Psoas muscle (tissue), 8 donors: ENCODE measurements around the gene PLP1. TPM values are rescaled to one million over a fixed set of nuclear protein-coding genes. Genes with fewer than 3 reads are reported as not detected.
A peak's percentile ranks its signal among the peaks of the same experiment; 100 is the strongest.

Source experiments
- ATAC-seq, 4 donors: fragments of 200-7000 bp; cut with Tn5 transposase; one replicate each; pipeline ENCODE4 v1.9.1; 2020; ENCODE audit warnings: moderate library complexity in 3 of 4, mild to moderate bottlenecking in 2 of 4
- DNase-seq, 2 donors: peaks; one replicate each; pipeline ENCODE4 v3.0.0-alpha.2; 2020
- H3K27ac ChIP-seq: fragments of 200-600 bp; one replicate; pipeline ENCODE4 v1.8.0; 2022
- H3K27me3 ChIP-seq, 3 donors: fragments of 200-600 bp in 1 of 3; one replicate each; pipeline versions ENCODE4 v1.6.1 to v1.8.0; 2013 to 2022; ENCODE audit warnings: low read length in 2 of 3, mild to moderate bottlenecking in 2 of 3, moderate library complexity in 1 of 3; ENCODE audit not compliant: insufficient read depth in 3 of 3
- H3K36me3 ChIP-seq, 2 donors: fragments of 200-600 bp in 1 of 2; one replicate each; pipeline versions ENCODE4 v1.6.1 to v1.8.0; 2013 to 2022; ENCODE audit warnings: low read depth in 1 of 2, mild to moderate bottlenecking in 1 of 2, moderate library complexity in 1 of 2; ENCODE audit not compliant: insufficient read depth in 1 of 2
- H3K4me1 ChIP-seq: fragments of 200-600 bp; one replicate; pipeline ENCODE4 v1.8.0; 2022
- H3K4me3 ChIP-seq: fragments of 200-600 bp; one replicate; pipeline ENCODE4 v1.8.0; 2022; ENCODE audit warnings: mild to moderate bottlenecking
- H3K9me3 ChIP-seq: fragments of 200-600 bp; one replicate; pipeline ENCODE4 v1.8.0; 2022
- CTCF ChIP-seq: fragments of 200-600 bp; IDR thresholded peaks from one replicate; pipeline ENCODE4 v1.8.0; 2022; ENCODE audit warnings: antibody characterized with exemption
- WGBS, 3 donors: extraction: QIAGEN DNeasy Blood & Tissue Kit; methylation state at CpG; one replicate each; pipeline versions ENCODE4 v1.1.6 to v1.1.7; 2013; 5-methylcytosine and 5-hydroxymethylcytosine counted together
- intact Hi-C, 2 donors: fragments of 100-400 bp; cut with DNase I; formaldehyde crosslinking; loops; one replicate each; pipeline versions ENCODE4 v1.11.0 to v1.14.2; 2022
- polyA plus RNA-seq, 3 donors: library from polyadenylated mRNA; stranded (reverse); fragments of 200-250 nt; gene quantifications; one replicate each; pipeline ENCODE4 v1.2.3, GENCODE V29; 2013
- total RNA-seq, 4 donors: library from RNA; stranded (reverse); fragmentation: NEBNext Ultra II Directional in 2 of 4; extraction: Animal tissue kit (Norgen Biotek cat#: 25700) in 2 of 4; gene quantifications; one replicate each; pipeline versions ENCODE4 v1.2.1 to v1.2.4, GENCODE V29; 2021 to 2023
- donor health status: healthy with polysubstance abuse.
- donor health status: DM: no; HTN: no; CAD: no; lungs with moderate emphysema.
- donor health status: Bipolar disorder and iron deficiency.
- donor health status: healthy.
- donor health status: DM: yes; HTN: yes; CAD: no.
- donor health status: DM: no; HTN: no; CAD: no.
- donor health status: DM: no; HTN: no; CAD: no.
- donor health status: DM: yes; HTN: yes; CAD: no.

Gene PLP1
- total and polyA plus RNA-seq, 7 donors, result 0.39 to 1.7 (median 0.82) TPM; not detected in 1

GRCh38 chrX:103791228-103791627 lies 14.6 kb downstream of the PLP1 start:
- H3K9me3 ChIP-seq, result no peaks in the 10 kb centered on the region
- TF ChIP-seq CTCF, result no peak
- H3K4me3 ChIP-seq, result no peak overlapping the region
- no peak for ATAC-seq
- H3K4me1 ChIP-seq, result no peaks in the 10 kb centered on the region
- no peak overlapping the region for H3K27ac ChIP-seq
- no peaks in the 10 kb centered on the region for H3K27me3 ChIP-seq
- 61 to 79% (median 79%) methylated on average over 4 of the region's 4 CpGs for WGBS, 3 donors
- DNase-seq, result no peak
- no peaks in the 10 kb centered on the region for H3K36me3 ChIP-seq
- intact Hi-C loops, result no loop called here

GRCh38 chrX:103791826-103792485 lies 15.3 kb downstream of the PLP1 start:
- Histone ChIP-seq H3K4me1 (no peaks in the 10 kb centered on the region), H3K36me3 (no peaks in the 10 kb centered on the region), H3K27me3 (no peaks in the 10 kb centered on the region), H3K9me3 (no peaks in the 10 kb centered on the region), H3K4me3 (no peak overlapping the region), H3K27ac (no peak overlapping the region)
- WGBS, 3 donors, result 55 to 61% (median 55%) methylated on average over 2 of the region's 2 CpGs
- no peak for ATAC-seq
- DNase-seq, result no peak
- no peak for TF ChIP-seq CTCF
- intact Hi-C loops, result no loop called here

GRCh38 chrX:103792916-103793544 lies 16.4 kb downstream of the PLP1 start:
- Histone ChIP-seq H3K36me3 (no peaks in the 10 kb centered on the region), H3K27ac (no peak overlapping the region), H3K4me1 (no peaks in the 10 kb centered on the region), H3K4me3 (no peak overlapping the region), H3K9me3 (no peaks in the 10 kb centered on the region), H3K27me3 (no peaks in the 10 kb centered on the region)
- ATAC-seq (peak in 3 of 4 donors; percentile 23 to 54 (median 50)), DNase-seq (no peak)
- 56 to 70% (median 69%) methylated on average over 6 of the region's 6 CpGs for WGBS, 3 donors
- TF ChIP-seq CTCF, result no peak
- intact Hi-C loops, result no loop called here

- no peaks in the 10 kb centered on the region for H3K27me3 ChIP-seq
- no peak overlapping the region for H3K27ac ChIP-seq
- no peaks in the 10 kb centered on the region for H3K36me3 ChIP-seq
- 49 to 67% (median 67%) methylated on average over 2 of the region's 2 CpGs for WGBS, 3 donors
- no peak for DNase-seq
- TF ChIP-seq CTCF, result no peak
- H3K4me1 ChIP-seq, result no peaks in the 10 kb centered on the region
- intact Hi-C loops, result no loop called here
- ATAC-seq, result no peak
- no peaks in the 10 kb centered on the region for H3K9me3 ChIP-seq
- H3K4me3 ChIP-seq, result no peak overlapping the region
Measured at GRCh38 chrX:103793545-103793940, 16.9 kb downstream of the PLP1 start.

GRCh38 chrX:103794119-103794518 lies 17.5 kb downstream of the PLP1 start:
- ATAC-seq (no peak), DNase-seq (no peak)
- Histone ChIP-seq H3K27me3 (no peaks in the 10 kb centered on the region), H3K36me3 (no peaks in the 10 kb centered on the region), H3K27ac (no peak overlapping the region), H3K9me3 (no peaks in the 10 kb centered on the region), H3K4me3 (no peak overlapping the region), H3K4me1 (no peaks in the 10 kb centered on the region)
- 74 to 82% (median 74%) methylated on average over 4 of the region's 4 CpGs for WGBS, 3 donors
- no peak for TF ChIP-seq CTCF
- intact Hi-C loops, result no loop called here
